HL-60 (cell line): Measurements from ENCODE around the gene CCDC74B.
"Not testable (repeated sequence)": the region's sequence is repeated elsewhere in the genome, so short reads cannot be mapped to it uniquely, and the experiment has no call there.

Experiments used
- CTCF ChIP-seq: IDR thresholded peaks from one replicate; pipeline ENCODE4 v1.5.1; 2011; ENCODE audit warnings: low read length, control low read depth, inconsistent platforms; ENCODE audit not compliant: insufficient read depth
- GABPA ChIP-seq: IDR thresholded peaks from 2 replicates; pipeline ENCODE4 v1.6.1; 2012; ENCODE audit warnings: low read depth
- REST ChIP-seq: IDR thresholded peaks from 2 replicates; pipeline ENCODE4 v1.6.1; 2012; ENCODE audit warnings: low read depth; ENCODE audit not compliant: insufficient replicate concordance

GRCh38 chr2:130127726-130128125, 17.2 kb downstream of the CCDC74B start:
- not testable (repeated sequence) for TF ChIP-seq CTCF, GABPA, REST
